ENCODE measurements around the gene PHACTR3.

Gene PHACTR3

DNA sequence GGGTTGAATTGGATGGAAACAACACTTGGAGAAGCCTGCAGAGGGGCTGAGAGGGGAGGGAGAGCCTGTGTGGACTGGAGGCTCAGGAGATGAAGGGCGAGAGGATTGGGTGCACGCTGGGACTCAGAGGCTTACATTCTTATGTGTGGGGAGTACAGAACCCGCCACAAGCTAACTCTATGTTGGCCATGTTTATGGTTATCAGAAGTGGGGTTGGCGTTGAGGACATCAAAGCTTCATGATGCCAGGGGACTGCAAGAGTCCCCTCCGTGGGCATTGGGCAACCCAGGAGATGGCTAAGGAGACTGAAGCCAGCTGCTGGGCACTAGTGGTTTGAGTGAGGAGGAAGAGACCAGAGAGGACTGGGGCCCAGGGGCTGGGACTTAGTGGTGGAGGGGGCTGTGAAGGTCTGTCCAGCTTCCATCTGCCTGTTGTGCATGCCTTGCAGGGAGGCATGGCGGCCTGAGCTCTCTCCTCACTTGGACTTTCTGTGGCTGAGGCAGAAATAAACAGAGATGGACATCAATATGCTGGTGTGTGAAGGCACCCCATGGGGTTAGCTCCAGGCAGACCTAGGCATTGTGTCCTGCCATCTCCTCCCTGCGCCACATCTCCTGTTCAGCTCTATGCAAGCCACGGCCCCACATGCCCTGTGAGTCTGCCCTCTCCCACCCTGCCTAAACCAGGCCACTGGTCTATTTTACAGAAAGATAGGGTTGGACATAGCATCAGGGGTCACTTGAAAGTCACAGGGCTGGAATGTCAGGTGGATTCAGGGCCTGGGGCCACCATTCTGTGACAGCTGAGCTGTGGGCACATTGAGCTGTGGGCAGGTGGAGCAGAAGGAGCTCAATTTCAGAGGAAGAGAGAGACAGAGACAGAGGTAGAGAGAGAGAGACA lies 61.6 kb downstream of the PHACTR3 start:
- H3K4me3 ChIP-seq (ENCODE audit: low read depth, low read length): no peak overlapping the region
- no peak for TF ChIP-seq CTCF (IDR thresholded peaks at IDR 0.05; ENCODE audit: borderline replicate concordance, insufficient read depth, low read depth, low read length)

GRCh38 chr20:59666586-59666985 lies 62.2 kb downstream of the PHACTR3 start:
- no peak for TF ChIP-seq CTCF (IDR thresholded peaks at IDR 0.05; ENCODE audit: borderline replicate concordance, insufficient read depth, low read depth, low read length)
- H3K4me3 ChIP-seq (ENCODE audit: low read depth, low read length): no peak overlapping the region

DNA sequence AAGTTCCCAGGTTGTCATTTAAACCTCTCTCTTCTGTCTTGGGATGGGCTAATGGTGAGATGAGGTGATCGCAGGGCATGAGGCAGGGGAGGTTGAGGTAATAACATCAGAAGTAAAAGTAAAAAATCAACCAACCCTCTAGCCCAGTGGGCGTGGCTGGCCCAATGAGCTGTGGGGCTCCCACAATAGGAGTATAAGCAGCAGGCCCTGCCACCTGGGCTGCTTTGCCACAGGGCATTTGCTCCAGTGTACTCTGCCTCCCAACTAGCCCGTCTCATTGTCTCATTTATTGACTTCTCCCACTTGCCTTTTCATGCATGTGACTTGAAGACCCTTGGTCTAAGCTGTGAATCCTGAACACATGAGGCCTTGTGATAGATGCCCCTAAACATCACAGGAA lies 62.8 kb downstream of the PHACTR3 start:
- no peak for TF ChIP-seq CTCF (IDR thresholded peaks at IDR 0.05; ENCODE audit: borderline replicate concordance, insufficient read depth, low read depth, low read length)
- H3K4me3 ChIP-seq (ENCODE audit: low read depth, low read length): no peak overlapping the region

GRCh38 chr20:59667981-59668515 lies 63.7 kb downstream of the PHACTR3 start:
- H3K4me3 ChIP-seq (ENCODE audit: low read depth, low read length): no peak overlapping the region
- TF ChIP-seq CTCF (IDR thresholded peaks at IDR 0.05; ENCODE audit: borderline replicate concordance, insufficient read depth, low read depth, low read length): no peak

- TF ChIP-seq CTCF (IDR thresholded peaks at IDR 0.05; ENCODE audit: borderline replicate concordance, insufficient read depth, low read depth, low read length): no peak
- H3K4me3 ChIP-seq (ENCODE audit: low read depth, low read length): no peak overlapping the region
Observed at GRCh38 chr20:59668926-59669850, 64.8 kb downstream of the PHACTR3 start.

DNA sequence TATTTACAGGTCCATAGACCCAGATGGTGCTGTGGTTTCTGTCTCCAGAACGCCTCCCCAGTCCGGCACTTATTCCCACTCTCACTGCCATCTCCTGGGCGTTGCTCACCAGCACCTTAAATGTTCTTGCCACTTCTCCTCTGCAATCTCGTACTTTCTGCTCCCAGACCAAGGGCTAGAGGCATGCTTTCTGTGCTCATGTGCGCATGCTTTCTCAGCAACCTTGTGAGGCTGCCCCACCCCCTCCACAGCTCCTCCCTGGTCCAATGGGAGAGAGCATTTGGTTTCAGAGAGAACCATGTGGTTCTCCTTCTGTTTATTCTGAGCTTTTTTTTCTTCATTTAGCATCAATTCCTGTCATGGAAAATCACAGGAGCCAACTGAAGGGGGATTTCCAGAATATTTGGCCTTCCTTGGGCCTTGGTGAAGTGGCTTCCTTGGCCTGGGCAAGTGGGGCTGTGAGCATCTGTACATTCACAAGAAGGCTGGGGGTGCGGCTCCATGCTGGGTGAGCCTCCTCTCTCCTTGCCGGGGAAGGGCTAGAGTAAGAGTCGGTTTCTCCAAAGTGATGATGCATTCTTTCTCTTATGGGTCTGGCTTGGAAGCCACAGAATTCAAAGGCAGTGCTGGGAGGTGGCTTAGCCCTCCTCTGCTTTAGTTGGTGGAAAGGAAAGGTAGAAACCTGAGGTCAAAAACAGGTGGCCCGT lies 66.6 kb downstream of the PHACTR3 start:
- TF ChIP-seq CTCF (IDR thresholded peaks at IDR 0.05; ENCODE audit: borderline replicate concordance, insufficient read depth, low read depth, low read length): no peak
- H3K4me3 ChIP-seq (ENCODE audit: low read depth, low read length): no peak overlapping the region

Data from GM12875 (cell line).